Smooth muscle cell (in vitro differentiated cells): ENCODE data around the gene GRPR. TPM values are rescaled to one million over a fixed set of nuclear protein-coding genes. Genes with fewer than 3 reads are reported as not detected.

Experiments used
- DNase-seq: peaks from one replicate; lab custom pipeline; 2025; ENCODE audit not compliant: unreplicated experiment; lab: John Stamatoyannopoulos, UW
- H2AFZ ChIP-seq: fragments of 200-600 bp; sonication (generic); 2 replicates; pipeline ENCODE4 v1.6.0; 2016; ENCODE audit warnings: antibody characterized with exemption, low read depth, mild to moderate bottlenecking
- H3F3A ChIP-seq: fragments of 200-600 bp; sonication (generic); 2 replicates; pipeline ENCODE4 v1.6.0; 2017; ENCODE audit warnings: antibody characterized with exemption, low read depth
- H3K27ac ChIP-seq: fragments of 200-600 bp; sonication (generic); 2 replicates; pipeline ENCODE4 v1.5.1; 2016; ENCODE audit warnings: low read depth, mild to moderate bottlenecking
- H3K27me3 ChIP-seq: fragments of 200-600 bp; sonication (generic); 2 replicates; pipeline ENCODE4 v1.6.1; 2016; ENCODE audit warnings: low read depth, mild to moderate bottlenecking
- H3K36me3 ChIP-seq: fragments of 200-600 bp; sonication (generic); 2 replicates; pipeline ENCODE4 v1.5.1; 2016; ENCODE audit warnings: low read depth
- H3K4me1 ChIP-seq: fragments of 200-600 bp; sonication (generic); 2 replicates; pipeline ENCODE4 v1.5.1; 2016; ENCODE audit warnings: low read depth
- H3K4me2 ChIP-seq: fragments of 200-600 bp; sonication (generic); 2 replicates; pipeline ENCODE4 v1.6.0; 2016; ENCODE audit warnings: mild to moderate bottlenecking
- H3K4me3 ChIP-seq: fragments of 200-600 bp; sonication (generic); 2 replicates; pipeline ENCODE4 v1.5.1; 2016; ENCODE audit warnings: mild to moderate bottlenecking
- H3K79me2 ChIP-seq: fragments of 200-600 bp; sonication (generic); 2 replicates; pipeline ENCODE4 v1.6.0; 2016; ENCODE audit warnings: low read depth, mild to moderate bottlenecking
- H3K9ac ChIP-seq: fragments of 200-600 bp; sonication (generic); 2 replicates; pipeline ENCODE4 v1.6.0; 2016; ENCODE audit warnings: low read depth
- H3K9me3 ChIP-seq: fragments of 200-600 bp; sonication (generic); replicated peaks from 2 replicates; pipeline ENCODE4 v1.5.1; 2016; ENCODE audit warnings: low read depth
- H4K20me1 ChIP-seq: fragments of 200-600 bp; sonication (generic); 2 replicates; pipeline ENCODE4 v1.6.0; 2016; ENCODE audit warnings: low read depth
- WGBS: methylation state at CpG from one replicate; pipeline ENCODE4 v1.1.7; 2016; ENCODE audit warnings: low lambda C conversion rate; 5-methylcytosine and 5-hydroxymethylcytosine counted together
- polyA plus RNA-seq: library from polyadenylated mRNA; unstranded; fragments of >200 nt; fragmentation: Nextera tagmentation; extraction: Ambion mirVana; gene quantifications from 2 replicates; pipeline ENCODE4 v1.2.1, GENCODE V29; 2016
- total RNA-seq: library from RNA; depleted of rRNA; stranded (reverse); fragments of >200 nt; gene quantifications from 2 replicates; pipeline ENCODE4 v1.2.3, GENCODE V29; 2014
- TF ChIP-seq, protein P1 (sequence below): fragments of 200-600 bp; sonication (generic); IDR thresholded peaks from 2 replicates; pipeline ENCODE4 v1.5.1; 2017; ENCODE audit warnings: borderline replicate concordance, mild to moderate bottlenecking, antibody characterized with exemption; ENCODE audit not compliant: insufficient read depth, poor library complexity, severe bottlenecking

The GRPR gene
- total and polyA plus RNA-seq, 2 experiments from 2014 or later: 1.7 to 4.3 TPM

DNA sequence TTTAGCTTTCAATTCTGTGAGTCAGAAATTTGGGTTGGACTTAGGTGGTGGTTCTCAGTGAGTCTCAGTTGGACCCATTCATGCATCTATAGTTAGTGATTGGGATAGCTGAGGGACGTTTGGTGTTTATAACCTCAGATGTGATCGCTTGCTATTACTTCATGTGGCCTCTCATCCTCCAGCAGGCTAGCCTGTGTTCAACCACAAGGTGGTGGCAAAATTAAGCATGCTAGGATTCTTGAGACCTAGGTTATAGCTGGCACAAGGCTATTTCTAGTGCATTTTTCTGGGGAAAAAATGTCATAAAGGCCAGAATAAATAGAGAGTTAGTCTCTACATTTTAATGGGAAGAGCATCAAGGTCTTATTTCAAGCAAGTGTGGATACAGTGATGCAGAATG is 10.9 kb upstream of the GRPR start:
- Histone ChIP-seq H3K9ac (no peak overlapping the region), H3K4me2 (no peak overlapping the region), H3K36me3 (no peaks in the 10 kb centered on the region), H2AFZ (no peak overlapping the region), H4K20me1 (no peaks in the 10 kb centered on the region), H3K4me1 (no peaks in the 10 kb centered on the region), H3K9me3 (no peaks in the 10 kb centered on the region), H3K27ac (no peak overlapping the region), H3K79me2 (no peaks in the 10 kb centered on the region), H3K27me3 (no peaks in the 10 kb centered on the region), H3F3A (no peaks in the 10 kb centered on the region), H3K4me3 (no peak overlapping the region)
- 71% methylated on average over 2 of the region's 2 CpGs for WGBS
- DNase-seq: no peak
- TF ChIP-seq, protein P1, sequence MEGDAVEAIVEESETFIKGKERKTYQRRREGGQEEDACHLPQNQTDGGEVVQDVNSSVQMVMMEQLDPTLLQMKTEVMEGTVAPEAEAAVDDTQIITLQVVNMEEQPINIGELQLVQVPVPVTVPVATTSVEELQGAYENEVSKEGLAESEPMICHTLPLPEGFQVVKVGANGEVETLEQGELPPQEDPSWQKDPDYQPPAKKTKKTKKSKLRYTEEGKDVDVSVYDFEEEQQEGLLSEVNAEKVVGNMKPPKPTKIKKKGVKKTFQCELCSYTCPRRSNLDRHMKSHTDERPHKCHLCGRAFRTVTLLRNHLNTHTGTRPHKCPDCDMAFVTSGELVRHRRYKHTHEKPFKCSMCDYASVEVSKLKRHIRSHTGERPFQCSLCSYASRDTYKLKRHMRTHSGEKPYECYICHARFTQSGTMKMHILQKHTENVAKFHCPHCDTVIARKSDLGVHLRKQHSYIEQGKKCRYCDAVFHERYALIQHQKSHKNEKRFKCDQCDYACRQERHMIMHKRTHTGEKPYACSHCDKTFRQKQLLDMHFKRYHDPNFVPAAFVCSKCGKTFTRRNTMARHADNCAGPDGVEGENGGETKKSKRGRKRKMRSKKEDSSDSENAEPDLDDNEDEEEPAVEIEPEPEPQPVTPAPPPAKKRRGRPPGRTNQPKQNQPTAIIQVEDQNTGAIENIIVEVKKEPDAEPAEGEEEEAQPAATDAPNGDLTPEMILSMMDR: no peak

DNA sequence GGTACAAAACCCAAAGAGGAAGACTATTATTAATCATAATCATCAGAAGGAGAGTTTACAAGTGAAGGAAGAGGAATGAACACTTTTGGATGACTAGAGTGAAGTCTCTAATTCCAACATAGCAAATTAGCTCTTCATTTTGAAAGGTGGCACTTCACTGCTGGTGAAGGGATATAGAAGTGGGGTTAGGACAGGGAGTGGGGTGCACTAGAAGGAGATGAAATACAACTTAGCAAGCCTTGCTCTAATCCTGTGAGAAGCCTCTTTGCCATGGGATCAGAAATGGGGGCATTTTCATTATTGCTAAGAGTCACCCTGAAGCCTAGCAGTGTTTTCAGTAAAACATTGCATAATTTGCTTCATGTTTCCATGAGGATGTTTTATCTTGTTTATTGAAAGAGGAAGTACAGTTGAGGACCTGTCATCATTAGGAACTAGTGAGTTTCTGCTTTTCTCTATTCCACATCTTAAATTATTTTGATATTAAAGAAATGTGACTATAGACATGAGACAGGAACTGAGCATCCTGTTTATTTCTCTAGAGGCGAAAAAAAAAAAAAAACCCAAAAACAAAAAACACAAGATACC is 9.3 kb upstream of the GRPR start:
- H3F3A ChIP-seq: no peaks in the 10 kb centered on the region
- H4K20me1 ChIP-seq: no peaks in the 10 kb centered on the region
- H3K4me1 ChIP-seq: no peaks in the 10 kb centered on the region
- H3K27ac ChIP-seq: no peak overlapping the region
- H3K9me3 ChIP-seq: no peaks in the 10 kb centered on the region
- no peak overlapping the region for H3K9ac ChIP-seq
- TF ChIP-seq, protein P1: no peak
- no peaks in the 10 kb centered on the region for H3K27me3 ChIP-seq
- no peaks in the 10 kb centered on the region for H3K79me2 ChIP-seq
- no peak overlapping the region for H2AFZ ChIP-seq
- no peak overlapping the region for H3K4me2 ChIP-seq
- WGBS: 92% methylated on average over 1 of the region's 1 CpG
- no peak for DNase-seq
- no peaks in the 10 kb centered on the region for H3K36me3 ChIP-seq
- H3K4me3 ChIP-seq: no peak overlapping the region

DNA sequence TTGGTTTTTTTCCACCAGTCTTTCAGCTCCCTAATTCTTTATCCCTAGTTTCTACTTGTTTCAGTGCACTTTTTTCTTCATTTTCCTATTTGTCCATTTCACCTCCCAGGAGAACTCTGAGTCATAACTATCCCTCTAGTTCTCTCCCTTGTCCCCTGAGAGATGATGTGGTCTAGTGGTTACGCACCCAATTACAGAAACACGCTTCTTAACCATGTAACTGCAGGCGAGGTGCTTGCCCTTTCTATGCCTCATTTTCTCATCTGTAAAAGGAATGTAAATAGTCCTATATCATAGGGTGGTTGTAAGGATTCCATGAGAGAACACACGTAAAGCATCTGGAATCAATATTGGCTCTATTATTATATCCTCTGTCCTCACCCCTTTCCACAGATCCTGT is 8.8 kb upstream of the GRPR start:
- Histone ChIP-seq H3K4me3 (no peak overlapping the region), H3K27me3 (no peaks in the 10 kb centered on the region), H3K4me2 (no peak overlapping the region), H2AFZ (no peak overlapping the region), H3K36me3 (no peaks in the 10 kb centered on the region), H3K79me2 (no peaks in the 10 kb centered on the region), H3K4me1 (no peaks in the 10 kb centered on the region), H3K27ac (no peak overlapping the region), H3K9ac (no peak overlapping the region), H3F3A (no peaks in the 10 kb centered on the region), H3K9me3 (no peaks in the 10 kb centered on the region), H4K20me1 (no peaks in the 10 kb centered on the region)
- DNase-seq: no peak
- WGBS: 76% methylated on average over 4 of the region's 4 CpGs
- TF ChIP-seq, protein P1: no peak
